Uterus (tissue), 2 donors: ENCODE measurements around the gene WDR59.

Source experiments
- CTCF ChIP-seq, 4 experiments: fragments of 200-600 bp in 2 of 4; fragments of 450-650 bp in 2 of 4; sonication (generic) in 2 of 4; IDR thresholded peaks; one replicate each; pipeline ENCODE4 v1.5.1; 2016 to 2019; ENCODE audit warnings: antibody characterized with exemption in 4 of 4, mild to moderate bottlenecking in 2 of 4, moderate library complexity in 1 of 4
- POLR2A ChIP-seq, 2 donors: fragments of 450-650 bp; IDR thresholded peaks; one replicate each; pipeline ENCODE4 v1.6.1; 2016; ENCODE audit warnings: antibody characterized with exemption in 2 of 2, mild to moderate bottlenecking in 1 of 2, moderate library complexity in 1 of 2

DNA sequence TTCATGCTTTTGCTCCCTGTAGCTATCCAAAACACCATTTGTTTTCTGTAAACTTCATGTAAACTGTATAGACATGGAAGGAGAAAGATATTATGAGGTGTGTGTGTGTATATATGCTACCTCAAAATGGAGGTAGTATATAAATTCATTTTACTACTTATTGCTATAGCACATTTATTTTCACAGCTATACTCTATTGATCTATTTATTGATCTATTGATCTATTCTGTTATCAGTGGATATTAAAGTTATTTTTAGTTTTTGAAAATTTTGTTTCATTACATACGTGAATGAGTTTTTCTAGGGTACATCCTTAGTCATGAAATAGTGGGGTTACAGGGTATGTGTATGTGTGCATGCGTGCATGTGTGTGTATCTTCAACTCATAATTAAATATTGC lies 29.4 kb upstream of the WDR59 start:
- TF ChIP-seq POLR2A (IDR thresholded peaks at IDR 0.05) (no peak), CTCF (IDR thresholded peaks at IDR 0.05) (no peak)
